NCI-H2029 (cell line): ENCODE measurements around the gene GPSM1.

Experiments
- DNase-seq: peaks from one replicate; lab custom pipeline; 2025; lab: John Stamatoyannopoulos, UW

GPSM1 gene

GRCh38 chr9:136332482-136332983 lies 5.2 kb downstream of the GPSM1 start:
- DNase-seq = no peak

DNA sequence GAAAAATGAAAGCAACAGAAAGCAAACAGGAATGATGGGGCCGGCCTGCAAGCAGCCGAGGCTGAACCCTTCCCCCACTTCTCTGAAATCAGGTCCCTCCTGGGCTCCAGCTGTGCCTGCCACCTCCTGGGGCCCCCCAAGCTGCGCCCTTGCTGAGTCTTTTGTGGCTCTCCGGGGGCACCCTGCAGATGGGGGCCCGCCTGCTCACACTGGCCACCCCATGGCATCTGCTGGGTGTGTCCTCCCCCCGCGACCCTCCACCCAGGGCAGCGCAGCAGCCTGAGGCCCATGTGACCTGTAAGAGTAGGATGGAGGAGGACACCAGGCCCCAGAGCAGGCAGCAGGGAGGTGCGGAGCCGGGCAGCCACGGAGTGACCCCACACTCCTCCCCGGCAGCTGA lies 5.7 kb downstream of the GPSM1 start:
- DNase-seq = no peak

DNA sequence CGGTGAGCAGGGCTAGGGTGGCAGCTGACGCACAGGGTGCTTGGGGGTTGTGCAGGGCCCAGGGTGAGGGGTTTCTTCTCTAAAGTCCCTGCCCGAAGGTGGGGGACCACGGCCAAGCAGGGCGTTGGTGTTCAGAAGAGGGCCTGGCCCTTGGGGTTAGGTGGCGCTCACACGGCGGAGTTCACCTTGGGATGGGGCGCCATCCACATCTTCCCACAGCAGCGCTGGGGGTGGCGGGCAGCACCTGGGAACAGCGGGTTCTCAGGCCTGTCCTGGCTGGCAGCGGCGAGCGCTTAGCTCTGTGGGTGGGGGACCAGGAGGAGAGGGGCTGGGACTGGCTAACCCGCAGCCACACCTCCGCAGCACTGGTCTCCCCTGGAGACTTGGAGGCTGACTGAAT lies 6.1 kb downstream of the GPSM1 start:
- DNase-seq = no peak

- DNase-seq = no peak
Measured at GRCh38 chr9:136334541-136334940, 7.2 kb downstream of the GPSM1 start.

DNA sequence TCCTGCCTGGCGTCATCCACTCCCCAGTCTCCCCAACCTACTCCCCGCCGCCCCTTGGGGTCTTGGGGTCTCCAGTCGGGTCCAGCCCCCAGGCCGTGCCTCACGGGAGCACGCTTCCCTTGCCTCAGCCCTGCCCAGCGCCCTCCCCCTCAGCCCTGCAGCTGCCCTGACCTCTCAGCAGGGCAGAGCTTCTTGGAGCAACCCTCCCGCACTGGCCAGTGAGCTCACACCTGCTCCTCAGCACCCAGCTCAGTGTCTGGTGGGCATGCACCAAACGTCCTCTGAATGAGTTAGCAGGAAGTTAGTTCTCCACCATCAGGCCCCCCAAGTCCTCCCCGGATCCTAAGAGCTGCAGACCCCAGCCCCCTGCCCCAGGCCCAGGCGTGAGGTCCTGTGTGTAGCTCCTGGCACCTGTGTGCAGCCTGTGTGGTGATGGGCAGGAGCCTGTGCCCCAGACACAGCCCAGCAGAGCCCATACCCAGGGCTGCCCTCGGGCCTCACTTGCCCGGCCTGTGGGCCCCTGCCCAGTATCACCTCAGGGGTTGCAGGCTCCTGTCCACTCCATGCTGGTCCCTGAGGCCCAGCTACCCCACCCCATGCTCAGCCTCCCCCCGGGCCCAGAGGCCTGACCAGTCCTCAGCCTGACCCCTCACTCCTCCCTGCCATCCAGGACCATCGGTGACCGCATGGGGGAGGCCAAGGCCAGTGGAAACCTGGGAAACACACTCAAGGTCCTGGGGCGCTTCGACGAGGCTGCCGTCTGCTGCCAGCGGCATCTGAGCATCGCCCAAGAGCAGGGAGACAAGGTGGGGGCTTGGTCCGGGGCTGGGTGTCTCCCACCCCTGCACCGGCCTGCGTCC lies 8.2 kb downstream of the GPSM1 start:
- DNase-seq = no peak

DNA sequence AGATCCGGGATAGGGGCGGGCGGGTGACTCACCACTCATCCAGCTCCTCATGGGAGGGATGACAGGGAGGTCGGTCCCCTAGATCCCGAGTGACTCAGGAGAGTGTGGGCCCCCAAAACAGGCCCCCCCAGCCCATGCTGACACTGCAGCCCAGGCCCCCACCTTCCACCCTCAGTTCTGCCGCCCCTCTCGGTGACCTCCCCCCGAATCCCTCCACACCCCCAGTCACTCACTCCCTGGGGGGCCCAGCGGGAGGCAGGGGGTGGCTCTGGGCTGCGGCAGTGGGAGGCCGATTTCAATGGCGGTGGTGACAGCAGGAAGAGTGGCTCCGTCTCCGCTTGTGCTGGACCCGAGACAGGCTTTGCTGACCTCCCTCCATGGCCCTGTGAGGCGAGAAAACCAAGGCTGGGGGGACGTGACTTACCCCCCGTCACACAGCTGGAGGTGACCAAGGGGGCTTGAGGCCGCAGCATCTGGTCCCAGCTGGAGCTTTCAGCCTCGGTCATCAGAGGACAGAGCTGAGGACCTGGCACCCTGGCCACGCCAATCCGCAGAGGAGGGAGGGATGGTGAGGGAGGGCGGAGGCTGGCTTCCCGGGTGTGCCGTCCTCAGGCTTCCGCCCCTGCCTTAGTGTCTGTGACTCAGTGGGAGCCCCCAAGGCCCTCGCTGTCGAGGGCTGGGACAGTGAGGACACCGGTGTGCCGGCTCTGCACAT lies 9.0 kb downstream of the GPSM1 start:
- DNase-seq = no peak

DNA sequence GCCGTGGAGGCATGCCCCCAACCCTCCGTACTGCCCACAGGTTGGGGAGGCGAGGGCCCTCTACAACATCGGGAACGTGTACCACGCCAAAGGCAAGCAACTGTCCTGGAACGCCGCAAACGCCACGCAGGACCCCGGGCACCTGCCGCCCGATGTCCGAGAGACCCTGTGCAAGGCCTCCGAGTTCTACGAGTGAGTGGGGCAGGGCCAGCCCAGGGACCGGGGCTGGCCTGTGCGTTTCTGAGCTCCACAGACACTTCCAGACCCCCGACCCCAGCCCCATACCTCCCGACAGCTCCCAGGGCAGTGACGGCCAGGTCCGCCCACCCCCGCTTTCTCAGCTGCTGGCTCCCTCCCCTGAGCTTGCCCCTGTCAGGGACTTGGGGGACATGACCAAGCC lies 9.5 kb downstream of the GPSM1 start:
- no peak for DNase-seq

DNA sequence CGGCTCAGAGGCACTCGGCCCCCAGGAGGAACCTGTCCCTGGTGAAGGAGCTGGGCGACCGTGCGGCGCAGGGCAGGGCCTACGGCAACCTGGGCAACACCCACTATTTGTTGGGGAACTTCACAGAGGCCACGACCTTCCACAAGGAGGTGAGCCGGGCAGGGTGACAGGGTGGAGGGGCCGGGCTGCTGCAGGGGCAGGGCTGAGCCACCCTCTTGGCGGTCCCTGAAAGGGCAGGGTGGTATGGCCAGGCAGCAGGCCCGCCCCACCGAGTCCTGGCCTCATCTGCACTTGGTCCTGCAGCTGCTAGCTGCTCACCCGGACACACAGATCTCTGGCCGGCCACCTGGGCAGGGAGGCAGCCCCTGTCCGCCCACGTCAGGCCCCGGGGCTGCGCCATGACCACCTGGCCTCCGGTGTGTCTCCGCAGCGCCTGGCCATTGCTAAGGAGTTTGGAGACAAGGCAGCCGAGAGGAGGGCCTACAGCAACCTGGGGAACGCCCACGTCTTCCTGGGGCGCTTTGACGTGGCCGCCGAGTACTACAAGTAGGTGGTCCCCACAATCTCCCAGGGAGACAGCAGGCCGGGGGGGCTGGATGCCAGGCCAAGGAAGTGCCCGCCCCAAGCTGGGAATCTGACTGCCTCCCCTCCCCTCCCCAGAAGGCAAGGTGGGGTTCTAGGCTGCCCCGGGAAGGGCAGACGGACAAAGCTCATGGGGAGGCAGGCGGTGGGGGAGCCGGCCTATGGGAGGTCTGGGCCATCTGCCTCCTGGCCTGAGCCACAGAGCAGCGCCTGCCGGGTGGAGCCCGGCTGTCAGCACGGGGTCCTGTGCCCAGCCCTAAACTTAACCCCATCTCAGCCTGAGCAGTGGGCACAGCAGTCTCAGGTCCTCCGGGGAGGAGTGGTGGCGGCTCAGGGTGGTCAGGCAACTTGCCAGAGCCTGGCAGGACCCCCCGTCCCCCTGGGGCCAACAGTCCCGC lies 10.4 kb downstream of the GPSM1 start:
- no peak for DNase-seq

- DNase-seq = no peak
Measured at GRCh38 chr9:136338511-136338910, 11.2 kb downstream of the GPSM1 start.

GRCh38 chr9:136339173-136339957 lies 12.0 kb downstream of the GPSM1 start:
- DNase-seq = peak; percentile 26

DNA sequence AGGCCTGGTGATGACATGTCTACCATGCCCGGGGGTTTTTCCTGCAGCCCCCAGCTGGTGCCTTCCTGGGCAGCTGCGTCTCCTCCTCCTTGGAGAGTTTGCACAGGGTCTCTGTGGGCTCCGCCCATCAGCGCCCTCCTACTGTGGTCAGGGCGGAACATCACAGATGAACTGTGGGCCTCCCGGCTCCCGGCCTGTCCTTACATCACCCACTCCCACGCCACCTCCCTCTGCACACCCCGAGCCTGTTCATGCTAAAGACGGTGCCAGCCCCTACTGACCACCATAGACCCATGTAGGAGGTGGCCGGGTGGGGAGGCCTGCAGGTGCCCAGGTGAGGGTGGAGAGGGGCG lies 12.6 kb downstream of the GPSM1 start:
- DNase-seq = no peak

- DNase-seq = no peak
Measured at GRCh38 chr9:136340356-136341041, 13.2 kb downstream of the GPSM1 start.

- DNase-seq = no peak
Measured at GRCh38 chr9:136341042-136341655, 13.8 kb downstream of the GPSM1 start.

DNA sequence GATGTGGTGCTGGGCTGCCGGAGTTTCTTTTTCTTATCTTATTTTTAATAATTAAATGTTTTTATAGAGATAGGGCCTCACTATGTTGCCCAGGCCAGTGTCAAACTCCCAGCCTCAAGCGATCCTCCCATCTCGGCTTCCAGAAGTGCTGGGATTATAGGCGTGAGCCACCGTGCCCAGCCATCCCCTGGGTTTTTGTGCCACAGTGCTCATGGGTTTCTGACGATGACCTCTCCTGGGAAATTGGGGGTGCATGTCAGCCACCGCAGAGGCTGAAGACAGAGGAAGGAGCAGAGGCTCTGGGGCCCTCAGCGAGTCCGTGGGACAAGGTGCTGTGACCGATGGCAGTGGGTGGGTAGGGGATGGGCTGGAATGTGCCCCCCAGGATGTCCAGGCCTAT lies 14.4 kb downstream of the GPSM1 start:
- no peak for DNase-seq

DNA sequence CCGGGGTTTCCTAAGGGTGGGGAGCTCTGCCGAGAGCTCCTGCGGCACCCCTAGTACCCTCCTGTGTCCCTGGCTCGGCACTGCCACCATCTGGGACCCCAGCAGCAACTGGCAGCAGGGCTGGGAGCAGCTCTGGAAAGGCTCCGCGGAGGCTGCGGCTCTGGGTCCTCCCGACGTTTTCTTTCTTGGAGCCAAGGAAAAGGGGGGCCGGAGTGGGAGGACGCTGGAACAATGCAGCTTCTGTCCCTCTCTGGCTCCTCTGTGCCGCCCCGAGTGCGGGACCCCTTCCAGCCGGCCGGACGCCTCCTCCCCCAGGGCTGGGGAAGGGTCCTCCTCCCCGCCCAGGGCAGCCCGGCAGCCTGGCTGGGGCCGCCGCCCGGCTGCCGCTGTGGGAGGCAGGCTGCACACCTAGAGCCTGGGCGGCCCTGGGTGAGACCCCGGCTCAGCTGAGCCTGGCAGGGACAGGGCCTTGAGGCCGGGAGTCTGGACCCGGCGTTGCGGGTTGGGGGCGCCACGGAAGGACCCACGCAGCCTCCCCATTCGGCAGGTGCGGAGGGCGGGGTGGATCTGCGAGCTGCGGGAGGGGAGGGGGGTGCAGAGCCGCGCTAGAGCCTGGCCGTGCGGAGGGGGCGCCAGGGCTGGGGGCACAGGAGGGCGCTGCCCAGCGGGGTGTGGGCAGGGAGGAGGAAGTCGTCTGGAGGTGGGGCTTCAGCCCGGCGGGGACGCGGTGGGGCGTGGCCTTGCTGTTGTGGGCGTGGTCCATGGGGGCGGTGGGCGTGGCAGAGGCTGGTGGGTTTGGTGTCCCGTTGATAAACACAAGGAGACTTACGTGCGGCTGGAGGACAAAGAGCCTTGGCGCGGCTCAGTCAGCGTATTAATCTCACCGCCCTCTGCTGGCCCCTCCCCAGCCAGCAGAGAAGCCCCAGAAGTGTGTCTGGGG lies 15.1 kb downstream of the GPSM1 start:
- peak; percentile 67 for DNase-seq

GRCh38 chr9:136343121-136343883 lies 16.0 kb downstream of the GPSM1 start:
- DNase-seq = no peak

GRCh38 chr9:136343884-136344269 lies 16.5 kb downstream of the GPSM1 start:
- no peak for DNase-seq

DNA sequence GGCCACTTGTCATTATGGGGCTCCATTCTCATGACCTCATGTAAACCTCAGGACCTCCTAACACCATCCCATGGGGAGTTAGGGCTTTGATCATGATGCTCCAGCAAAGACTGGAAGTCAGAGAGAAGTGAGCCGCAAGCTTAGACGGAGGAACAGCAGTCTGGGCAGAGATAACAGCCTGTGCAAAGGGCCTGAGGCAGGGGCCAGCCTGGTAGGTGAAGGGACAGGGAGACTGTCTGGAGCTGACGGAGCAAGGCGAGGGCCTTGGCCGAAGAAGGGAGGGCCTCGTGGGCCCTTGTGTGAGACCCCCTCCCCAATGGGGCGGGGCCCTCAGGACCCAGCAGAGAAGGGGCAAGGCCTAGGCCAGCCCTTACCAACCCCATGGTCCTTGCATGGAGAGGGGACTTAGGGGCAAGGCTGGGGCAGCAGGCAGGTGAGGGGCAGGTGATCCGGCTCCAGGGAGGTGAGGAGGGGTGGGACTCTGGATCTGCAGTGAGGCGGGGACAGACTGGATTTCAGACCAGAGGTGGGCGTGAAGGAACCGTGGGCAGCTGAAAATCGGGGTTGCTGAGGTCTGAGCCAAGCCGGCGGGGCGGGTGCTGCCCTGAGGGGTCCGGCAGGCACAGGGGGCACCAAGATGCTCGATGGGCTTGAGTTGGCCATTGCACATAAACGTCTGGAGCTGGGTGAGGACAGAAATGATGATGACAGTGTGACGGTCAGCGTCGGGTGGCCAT lies 17.4 kb downstream of the GPSM1 start:
- DNase-seq = no peak
